ENCODE measurements around the gene PPP1R7. TPM values are rescaled to one million over a fixed set of nuclear protein-coding genes. Genes with fewer than 3 reads are reported as not detected.

PPP1R7 gene
- total and polyA plus RNA-seq, 2 of the 4 experiments (the other 2 are of a cell fraction) = 60.8 to 70.0 TPM

DNA sequence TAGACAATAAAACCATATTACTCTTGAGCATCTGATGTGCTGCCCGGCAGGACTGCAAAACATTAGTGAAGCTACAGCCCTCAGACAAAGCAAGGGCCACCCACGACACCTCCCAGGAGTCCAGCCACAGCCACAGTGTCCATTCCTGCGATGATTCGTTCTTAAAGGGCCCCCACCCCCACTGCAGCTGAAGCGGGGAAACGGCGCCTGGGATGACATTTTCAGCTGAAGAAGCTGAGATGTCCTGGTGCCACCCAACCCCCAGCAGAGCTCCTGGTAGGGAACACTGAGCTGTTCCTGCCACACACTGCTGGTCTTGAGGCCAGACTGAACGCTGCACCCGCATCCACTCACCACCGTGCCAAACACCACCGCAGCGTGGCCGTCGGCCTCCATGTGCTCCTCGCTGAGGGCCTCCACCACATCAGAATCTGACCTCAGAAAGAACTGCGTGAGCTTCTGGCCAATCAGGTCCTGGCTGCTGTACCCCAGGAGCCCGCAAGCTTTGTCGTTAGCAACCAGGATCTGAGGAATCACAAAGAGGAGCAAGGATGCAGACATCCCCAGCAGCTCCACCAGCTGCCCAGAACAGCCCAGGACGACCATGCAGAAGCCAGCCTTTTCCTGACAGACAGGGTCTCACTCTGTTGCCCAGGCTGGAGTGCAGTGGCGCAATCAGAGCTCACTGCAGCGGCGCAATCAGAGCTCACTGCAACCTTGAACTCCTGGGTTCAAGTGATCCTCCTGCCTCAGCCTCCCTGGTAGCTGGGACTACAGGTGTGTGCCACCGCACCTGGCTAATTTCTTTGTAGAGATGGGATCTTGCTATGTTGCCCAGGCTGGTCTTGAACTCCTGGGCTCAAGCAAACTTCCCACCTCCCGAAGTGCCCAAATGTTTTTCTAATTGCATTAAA, 10.5 kb upstream of the PPP1R7 start:
- Histone ChIP-seq H4K20me1 (ENCODE audit: insufficient read depth, low read length) (no peaks in the 10 kb centered on the region), H2BK15ac (ENCODE audit: low read depth, low read length) (no peak overlapping the region), H3K9me3 (ENCODE audit: control insufficient read depth, insufficient read depth, low read length) (no peaks in the 10 kb centered on the region), H3K18ac (ENCODE audit: low read depth, low read length) (no peak overlapping the region), H2AK5ac (ENCODE audit: low read depth, low read length) (no peak overlapping the region), H4K5ac (ENCODE audit: low read depth, low read length) (no peak overlapping the region), H3K36me3 (ENCODE audit: control insufficient read depth, insufficient read depth, low read length) (peaks cover 3% of the 10 kb centered on the region; the same call in 1 of the 2 replicates), H3K14ac (replicated peaks; ENCODE audit: low read depth, low read length) (no peak overlapping the region), H3K9me1 (ENCODE audit: insufficient read depth, low read length) (no peaks in the 10 kb centered on the region), H3K27me3 (ENCODE audit: control insufficient read depth, insufficient read depth, low read length) (no peaks in the 10 kb centered on the region), H3K4me2 (ENCODE audit: low read depth, low read length) (no peak overlapping the region), H2AFZ (replicated peaks; ENCODE audit: low read length, poor library complexity) (no peak overlapping the region), H2BK120ac (ENCODE audit: low read depth, low read length) (no peak overlapping the region), H3K4ac (ENCODE audit: low read depth, low read length) (no peak overlapping the region), H3K9ac (ENCODE audit: low read depth, low read length) (no peak overlapping the region), H2BK5ac (ENCODE audit: low read depth, low read length, poor library complexity, severe bottlenecking) (no peak overlapping the region), H3K79me1 (ENCODE audit: low read depth in 1 of 2, low read length in 2 of 2) (peaks cover 0 to 2% of the 10 kb centered on the region in 2 experiments; a peak in 1 of 4 replicates), H4K8ac (ENCODE audit: low read depth in 2 of 2, low read length in 2 of 2) (no peak overlapping the region), H3K4me1 (ENCODE audit: control insufficient read depth, insufficient read depth, low read length) (no peaks in the 10 kb centered on the region), H3K27ac (ENCODE audit: insufficient read depth, low read length) (no peak overlapping the region), H4K91ac (ENCODE audit: insufficient read depth, low read depth, low read length) (no peak overlapping the region), H2BK20ac (ENCODE audit: low read depth, low read length) (no peak overlapping the region), H3K4me3 (ENCODE audit: insufficient read depth, low read depth, low read length) (no peak overlapping the region), H2AK9ac (replicated peaks; ENCODE audit: low read depth, low read length, poor library complexity) (no peak overlapping the region), H3K56ac (ENCODE audit: extremely low read depth, insufficient read depth, low read length) (no peak overlapping the region), H3K23ac (ENCODE audit: low read depth, low read length) (no peak overlapping the region)
- DNase-seq = no peak
- POLR2A ChIA-PET (ENCODE audit: unreplicated experiment) = no interaction called here
- no TSS peak for BruUV-seq (replicated peaks)
- CTCF ChIA-PET = no interaction called here
- 93% methylated on average over 13 of the region's 24 CpGs; no CpG with 5 or more reads in 1 of the 2 experiments for WGBS, 2 experiments (ENCODE audit: extremely low coverage in 2 of 2, insufficient read length in 1 of 2)
- no peak for ATAC-seq (ENCODE audit: low read depth)
- dilution Hi-C loops (cut with HindIII; ENCODE audit: low sequenced_read_pairs, unreplicated experiment) = no loop called here
- intact Hi-C loops (cut with micrococcal nuclease) = no loop called here
- in situ Hi-C loops (cut with MboI; ENCODE audit: low sequenced_read_pairs) = no loop called here
- TF ChIP-seq CHD1 (IDR thresholded peaks at IDR 0.05; ENCODE audit: low read depth, low read length) (no peak), MAFK (IDR thresholded peaks at IDR 0.05; ENCODE audit: low read depth, low read length) (no peak), CEBPB (IDR thresholded peaks at IDR 0.05; ENCODE audit: low read depth, low read length) (no peak), MAZ (IDR thresholded peaks at IDR 0.05; ENCODE audit: borderline replicate concordance, low read depth, low read length) (no peak), NFE2L2 (IDR thresholded peaks at IDR 0.05; ENCODE audit: low read depth, low read length) (no peak), MXI1 (IDR thresholded peaks at IDR 0.05; ENCODE audit: borderline replicate concordance, low read depth, low read length) (no peak), RAD21 (IDR thresholded peaks at IDR 0.05; ENCODE audit: low read length) (no peak), POLR2A (IDR thresholded peaks at IDR 0.05; ENCODE audit: low read depth, low read length) (no peak), RCOR1 (IDR thresholded peaks at IDR 0.05; ENCODE audit: insufficient replicate concordance, low read length) (no peak), RFX5 (IDR thresholded peaks at IDR 0.05; ENCODE audit: low read depth, low read length) (no peak), SMC3 (IDR thresholded peaks at IDR 0.05; ENCODE audit: low read depth, low read length) (no peak)
- TF ChIP-seq, protein P1, sequence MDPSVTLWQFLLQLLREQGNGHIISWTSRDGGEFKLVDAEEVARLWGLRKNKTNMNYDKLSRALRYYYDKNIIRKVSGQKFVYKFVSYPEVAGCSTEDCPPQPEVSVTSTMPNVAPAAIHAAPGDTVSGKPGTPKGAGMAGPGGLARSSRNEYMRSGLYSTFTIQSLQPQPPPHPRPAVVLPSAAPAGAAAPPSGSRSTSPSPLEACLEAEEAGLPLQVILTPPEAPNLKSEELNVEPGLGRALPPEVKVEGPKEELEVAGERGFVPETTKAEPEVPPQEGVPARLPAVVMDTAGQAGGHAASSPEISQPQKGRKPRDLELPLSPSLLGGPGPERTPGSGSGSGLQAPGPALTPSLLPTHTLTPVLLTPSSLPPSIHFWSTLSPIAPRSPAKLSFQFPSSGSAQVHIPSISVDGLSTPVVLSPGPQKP (IDR thresholded peaks at IDR 0.05; ENCODE audit: borderline replicate concordance, low read depth, low read length) = no peak

Measured in IMR-90 (cell line).